ENCODE results near the gene CCNC. TPM values are rescaled to one million over a fixed set of nuclear protein-coding genes. Genes with fewer than 3 reads are reported as not detected.

Gene CCNC
- polyA plus RNA-seq, 4 donors, result 40.4 to 64.2 (median 50.1) TPM

- 57 to 81% (median 70%) methylated on average over 2 of the region's 2 CpGs for WGBS, 3 donors
- Histone ChIP-seq H3K27me3 (ENCODE audit: control insufficient read depth in 3 of 3, insufficient read depth in 3 of 3, low read length in 3 of 3) (peaks cover 0 to 4% (median 0%) of the 10 kb centered on the region in 3 donors), H3K4me1 (ENCODE audit: control insufficient read depth in 3 of 3, insufficient read depth in 2 of 3, low read depth in 1 of 3, low read length in 2 of 3) (no peaks in the 10 kb centered on the region)
Measured at GRCh38 chr6:99573980-99574617, 5.6 kb upstream of the CCNC start.

GRCh38 chr6:99563056-99563723, 5.3 kb downstream of the CCNC start:
- peaks cover 0 to 9% (median 2%) of the 10 kb centered on the region in 3 donors for H3K36me3 ChIP-seq (ENCODE audit: control insufficient read depth in 3 of 3, insufficient read depth in 2 of 3, low read depth in 1 of 3, low read length in 3 of 3)
- 14 to 57% (median 36%) methylated on average over 4 of the region's 4 CpGs for WGBS, 3 donors
- H3K4me1 ChIP-seq (ENCODE audit: control insufficient read depth in 3 of 3, insufficient read depth in 2 of 3, low read depth in 1 of 3, low read length in 2 of 3), result no peaks in the 10 kb centered on the region
- no peak for FAIRE-seq
- no peaks in the 10 kb centered on the region for H3K9me3 ChIP-seq (ENCODE audit: control insufficient read depth in 2 of 2, insufficient read depth in 1 of 2, low read depth in 1 of 2, low read length in 1 of 2)
- H3K4me3 ChIP-seq (ENCODE audit: low read depth in 1 of 3, low read length in 3 of 3), result no peak overlapping the region
- DNase-seq, result peak in 1 of 2 donors; percentile 14
- H3K27me3 ChIP-seq (ENCODE audit: control insufficient read depth in 3 of 3, insufficient read depth in 3 of 3, low read length in 3 of 3), result no peaks in the 10 kb centered on the region
- H3K27ac ChIP-seq (ENCODE audit: low read depth in 1 of 3, low read length in 2 of 3), result no peak overlapping the region

More at GRCh38 chr6:99573980-99574617, 5.6 kb upstream of the CCNC start:
- no peak overlapping the region for H3K4me3 ChIP-seq (ENCODE audit: low read depth in 1 of 3, low read length in 3 of 3)
- no peaks in the 10 kb centered on the region for H3K36me3 ChIP-seq (ENCODE audit: control insufficient read depth in 3 of 3, insufficient read depth in 2 of 3, low read depth in 1 of 3, low read length in 3 of 3)
- FAIRE-seq, result no peak
- no peak overlapping the region for H3K27ac ChIP-seq (ENCODE audit: low read depth in 1 of 3, low read length in 2 of 3)
- peak in 1 of 2 donors; percentile 29 for DNase-seq
- H3K9me3 ChIP-seq (ENCODE audit: control insufficient read depth in 2 of 2, insufficient read depth in 1 of 2, low read depth in 1 of 2, low read length in 1 of 2), result peaks cover 0 to 4% of the 10 kb centered on the region in 2 donors

- Histone ChIP-seq H3K4me1 (ENCODE audit: control insufficient read depth in 3 of 3, insufficient read depth in 2 of 3, low read depth in 1 of 3, low read length in 2 of 3) (no peaks in the 10 kb centered on the region), H3K27me3 (ENCODE audit: control insufficient read depth in 3 of 3, insufficient read depth in 3 of 3, low read length in 3 of 3) (no peaks in the 10 kb centered on the region), H3K27ac (ENCODE audit: low read depth in 1 of 3, low read length in 2 of 3) (no peak overlapping the region), H3K9me3 (ENCODE audit: control insufficient read depth in 2 of 2, insufficient read depth in 1 of 2, low read depth in 1 of 2, low read length in 1 of 2) (no peaks in the 10 kb centered on the region), H3K36me3 (ENCODE audit: control insufficient read depth in 3 of 3, insufficient read depth in 2 of 3, low read depth in 1 of 3, low read length in 3 of 3) (peaks cover 2 to 18% (median 4%) of the 10 kb centered on the region in 3 donors), H3K4me3 (ENCODE audit: low read depth in 1 of 3, low read length in 3 of 3) (no peak overlapping the region)
- FAIRE-seq (no peak), DNase-seq (no peak)
- 98% methylated on average over 4 of the region's 4 CpGs for WGBS, 3 donors
Measured at GRCh38 chr6:99560668-99561067, 7.8 kb downstream of the CCNC start.

GRCh38 chr6:99559057-99559456, 9.4 kb downstream of the CCNC start:
- no peaks in the 10 kb centered on the region for H3K4me1 ChIP-seq (ENCODE audit: control insufficient read depth in 3 of 3, insufficient read depth in 2 of 3, low read depth in 1 of 3, low read length in 2 of 3)
- H3K4me3 ChIP-seq (ENCODE audit: low read depth in 1 of 3, low read length in 3 of 3), result no peak overlapping the region
- peaks cover 2 to 19% (median 4%) of the 10 kb centered on the region in 3 donors for H3K36me3 ChIP-seq (ENCODE audit: control insufficient read depth in 3 of 3, insufficient read depth in 2 of 3, low read depth in 1 of 3, low read length in 3 of 3)
- 93 to 95% (median 94%) methylated on average over 2 of the region's 2 CpGs for WGBS, 3 donors
- DNase-seq (no peak), FAIRE-seq (no peak)
- no peaks in the 10 kb centered on the region for H3K27me3 ChIP-seq (ENCODE audit: control insufficient read depth in 3 of 3, insufficient read depth in 3 of 3, low read length in 3 of 3)
- H3K9me3 ChIP-seq (ENCODE audit: control insufficient read depth in 2 of 2, insufficient read depth in 1 of 2, low read depth in 1 of 2, low read length in 1 of 2), result no peaks in the 10 kb centered on the region
- H3K27ac ChIP-seq (ENCODE audit: low read depth in 1 of 3, low read length in 2 of 3), result no peak overlapping the region

- Histone ChIP-seq H3K4me1 (ENCODE audit: control insufficient read depth in 3 of 3, insufficient read depth in 2 of 3, low read depth in 1 of 3, low read length in 2 of 3) (no peaks in the 10 kb centered on the region), H3K36me3 (ENCODE audit: control insufficient read depth in 3 of 3, insufficient read depth in 2 of 3, low read depth in 1 of 3, low read length in 3 of 3) (peaks cover 2 to 15% (median 2%) of the 10 kb centered on the region in 3 donors), H3K9me3 (ENCODE audit: control insufficient read depth in 2 of 2, insufficient read depth in 1 of 2, low read depth in 1 of 2, low read length in 1 of 2) (no peaks in the 10 kb centered on the region), H3K27me3 (ENCODE audit: control insufficient read depth in 3 of 3, insufficient read depth in 3 of 3, low read length in 3 of 3) (no peaks in the 10 kb centered on the region), H3K4me3 (ENCODE audit: low read depth in 1 of 3, low read length in 3 of 3) (no peak overlapping the region), H3K27ac (ENCODE audit: low read depth in 1 of 3, low read length in 2 of 3) (no peak overlapping the region)
- 92 to 97% (median 93%) methylated on average over 2 of the region's 2 CpGs for WGBS, 3 donors
- FAIRE-seq (no peak), DNase-seq (no peak)
Measured at GRCh38 chr6:99553888-99554287, 14.6 kb downstream of the CCNC start.

GRCh38 chr6:99550046-99550748, 18.3 kb downstream of the CCNC start:
- Histone ChIP-seq H3K9me3 (ENCODE audit: control insufficient read depth in 2 of 2, insufficient read depth in 1 of 2, low read depth in 1 of 2, low read length in 1 of 2) (no peaks in the 10 kb centered on the region), H3K4me1 (ENCODE audit: control insufficient read depth in 3 of 3, insufficient read depth in 2 of 3, low read depth in 1 of 3, low read length in 2 of 3) (no peaks in the 10 kb centered on the region), H3K36me3 (ENCODE audit: control insufficient read depth in 3 of 3, insufficient read depth in 2 of 3, low read depth in 1 of 3, low read length in 3 of 3) (peaks cover 0 to 12% (median 3%) of the 10 kb centered on the region in 3 donors), H3K27me3 (ENCODE audit: control insufficient read depth in 3 of 3, insufficient read depth in 3 of 3, low read length in 3 of 3) (no peaks in the 10 kb centered on the region), H3K27ac (ENCODE audit: low read depth in 1 of 3, low read length in 2 of 3) (no peak overlapping the region), H3K4me3 (ENCODE audit: low read depth in 1 of 3, low read length in 3 of 3) (no peak overlapping the region)
- FAIRE-seq (no peak), DNase-seq (no peak)
- WGBS, 3 donors, result 95 to 99% (median 98%) methylated on average over 3 of the region's 3 CpGs

GRCh38 chr6:99548706-99549105, 19.8 kb downstream of the CCNC start:
- no peak for FAIRE-seq
- WGBS, 3 donors, result 92 to 97% (median 94%) methylated on average over 4 of the region's 4 CpGs
- peaks cover 0 to 12% (median 3%) of the 10 kb centered on the region in 3 donors for H3K36me3 ChIP-seq (ENCODE audit: control insufficient read depth in 3 of 3, insufficient read depth in 2 of 3, low read depth in 1 of 3, low read length in 3 of 3)
- H3K4me3 ChIP-seq (ENCODE audit: low read depth in 1 of 3, low read length in 3 of 3), result no peak overlapping the region
- no peak overlapping the region for H3K27ac ChIP-seq (ENCODE audit: low read depth in 1 of 3, low read length in 2 of 3)
- H3K27me3 ChIP-seq (ENCODE audit: control insufficient read depth in 3 of 3, insufficient read depth in 3 of 3, low read length in 3 of 3), result no peaks in the 10 kb centered on the region
- no peaks in the 10 kb centered on the region for H3K9me3 ChIP-seq (ENCODE audit: control insufficient read depth in 2 of 2, insufficient read depth in 1 of 2, low read depth in 1 of 2, low read length in 1 of 2)
- no peaks in the 10 kb centered on the region for H3K4me1 ChIP-seq (ENCODE audit: control insufficient read depth in 3 of 3, insufficient read depth in 2 of 3, low read depth in 1 of 3, low read length in 2 of 3)
- no peak for DNase-seq

- WGBS, 3 donors, result 90 to 91% (median 90%) methylated on average over 4 of the region's 4 CpGs
- Histone ChIP-seq H3K4me1 (ENCODE audit: control insufficient read depth in 3 of 3, insufficient read depth in 2 of 3, low read depth in 1 of 3, low read length in 2 of 3) (no peaks in the 10 kb centered on the region), H3K27me3 (ENCODE audit: control insufficient read depth in 3 of 3, insufficient read depth in 3 of 3, low read length in 3 of 3) (no peaks in the 10 kb centered on the region), H3K36me3 (ENCODE audit: control insufficient read depth in 3 of 3, insufficient read depth in 2 of 3, low read depth in 1 of 3, low read length in 3 of 3) (peaks cover 0 to 9% (median 3%) of the 10 kb centered on the region in 3 donors), H3K9me3 (ENCODE audit: control insufficient read depth in 2 of 2, insufficient read depth in 1 of 2, low read depth in 1 of 2, low read length in 1 of 2) (no peaks in the 10 kb centered on the region), H3K4me3 (ENCODE audit: low read depth in 1 of 3, low read length in 3 of 3) (no peak overlapping the region), H3K27ac (ENCODE audit: low read depth in 1 of 3, low read length in 2 of 3) (no peak overlapping the region)
- no peak for FAIRE-seq
- no peak for DNase-seq
Measured at GRCh38 chr6:99547526-99547925, 20.9 kb downstream of the CCNC start.
